Lower leg skin (tissue), 3 donors: Measurements from ENCODE around the gene DLG2.

Experiments used
- CTCF ChIP-seq, 3 donors: fragments of 450-650 bp; IDR thresholded peaks; one replicate each; pipeline ENCODE4 v1.5.1; 2016; ENCODE audit warnings: antibody characterized with exemption in 3 of 3, mild to moderate bottlenecking in 3 of 3, moderate library complexity in 2 of 3
- POLR2A ChIP-seq, 2 donors: fragments of 450-650 bp; IDR thresholded peaks; one replicate each; pipeline ENCODE4 v1.6.1; 2016 to 2017; ENCODE audit warnings: antibody characterized with exemption in 2 of 2, mild to moderate bottlenecking in 1 of 2, moderate library complexity in 1 of 2

GRCh38 chr11:84250834-84251613 lies 1376.1 kb downstream of the DLG2 start:
- TF ChIP-seq POLR2A (IDR thresholded peaks at IDR 0.05), result no peak
- TF ChIP-seq CTCF (IDR thresholded peaks at IDR 0.05), result no peak
